Measurements from ENCODE around the gene LBHD1.
A peak's percentile ranks its signal among the peaks of the same experiment; 100 is the strongest.
"Not testable (repeated sequence)": the region's sequence is repeated elsewhere in the genome, so short reads cannot be mapped to it uniquely, and the experiment has no call there.

LBHD1 gene

DNA sequence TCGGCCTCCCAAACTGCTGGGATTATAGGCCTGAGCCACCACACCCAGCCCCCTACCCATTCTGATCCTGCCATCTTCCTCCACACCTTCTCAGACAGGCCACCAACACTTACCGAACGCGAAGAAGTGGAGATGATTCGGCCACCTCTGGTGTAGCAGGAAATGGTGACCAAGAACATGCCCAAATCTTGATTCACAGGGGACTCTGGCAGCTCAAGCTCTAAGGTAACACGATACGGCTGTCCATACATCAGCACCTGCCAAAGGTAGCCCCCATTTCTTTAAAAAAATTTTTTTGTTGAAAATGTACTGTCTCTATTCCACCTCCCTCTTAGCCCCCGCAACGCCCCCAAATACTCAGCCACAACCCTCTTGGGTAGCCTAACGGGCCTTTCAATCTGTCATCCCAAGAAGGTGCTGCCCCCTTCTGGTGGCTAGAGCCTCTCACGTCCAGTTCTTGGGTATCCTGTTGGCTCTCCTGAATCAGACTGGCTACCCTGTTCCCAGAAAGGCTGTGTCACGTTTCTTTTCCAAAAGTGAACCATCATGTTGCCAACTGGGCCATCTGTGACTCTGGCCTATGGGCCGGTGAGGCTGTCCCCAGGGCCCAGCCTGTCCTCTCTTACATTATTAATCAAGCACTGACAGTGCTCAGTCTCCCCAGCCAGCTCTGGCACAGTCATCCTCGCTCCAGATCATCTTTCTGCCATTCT, 22.5 kb upstream of the LBHD1 start:
- in situ Hi-C loops (cut with MboI; ENCODE audit: low sequenced_read_pairs, unreplicated experiment), result loop anchor here (10.0 kb wide), 1 partner anchor 290 kb away; no protein-coding TSS in a partner anchor
- TF ChIP-seq, protein P1, sequence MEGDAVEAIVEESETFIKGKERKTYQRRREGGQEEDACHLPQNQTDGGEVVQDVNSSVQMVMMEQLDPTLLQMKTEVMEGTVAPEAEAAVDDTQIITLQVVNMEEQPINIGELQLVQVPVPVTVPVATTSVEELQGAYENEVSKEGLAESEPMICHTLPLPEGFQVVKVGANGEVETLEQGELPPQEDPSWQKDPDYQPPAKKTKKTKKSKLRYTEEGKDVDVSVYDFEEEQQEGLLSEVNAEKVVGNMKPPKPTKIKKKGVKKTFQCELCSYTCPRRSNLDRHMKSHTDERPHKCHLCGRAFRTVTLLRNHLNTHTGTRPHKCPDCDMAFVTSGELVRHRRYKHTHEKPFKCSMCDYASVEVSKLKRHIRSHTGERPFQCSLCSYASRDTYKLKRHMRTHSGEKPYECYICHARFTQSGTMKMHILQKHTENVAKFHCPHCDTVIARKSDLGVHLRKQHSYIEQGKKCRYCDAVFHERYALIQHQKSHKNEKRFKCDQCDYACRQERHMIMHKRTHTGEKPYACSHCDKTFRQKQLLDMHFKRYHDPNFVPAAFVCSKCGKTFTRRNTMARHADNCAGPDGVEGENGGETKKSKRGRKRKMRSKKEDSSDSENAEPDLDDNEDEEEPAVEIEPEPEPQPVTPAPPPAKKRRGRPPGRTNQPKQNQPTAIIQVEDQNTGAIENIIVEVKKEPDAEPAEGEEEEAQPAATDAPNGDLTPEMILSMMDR (IDR thresholded peaks at IDR 0.05; ENCODE audit: borderline replicate concordance, control extremely low read depth, extremely low read depth, insufficient read depth, missing control alignments), result peak; percentile 88
- DNase-seq (ENCODE audit: low spot score), result peak; percentile 84

DNA sequence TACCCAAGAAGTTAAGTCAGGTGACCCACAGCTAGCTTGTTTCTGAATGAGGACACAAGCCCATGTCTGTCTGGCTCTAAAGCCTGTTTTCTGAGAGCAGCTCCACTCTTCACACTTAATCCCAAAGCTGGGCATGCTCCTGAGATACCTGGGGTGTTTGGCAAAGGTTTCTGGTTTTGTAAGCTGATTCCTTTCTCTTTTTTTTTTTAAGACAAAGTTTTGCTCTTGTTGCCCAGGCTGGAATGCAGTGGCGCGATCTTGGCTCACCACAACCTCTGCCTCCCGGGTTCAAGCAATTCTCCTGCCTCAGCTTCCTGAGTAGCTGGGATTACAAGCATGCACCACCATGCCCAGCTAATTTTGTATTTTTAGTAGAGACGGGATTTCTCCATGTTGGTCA, 21.6 kb upstream of the LBHD1 start:
- DNase-seq (ENCODE audit: low spot score), result not testable (repeated sequence)
- in situ Hi-C loops (cut with MboI; ENCODE audit: low sequenced_read_pairs, unreplicated experiment), result loop anchor here (10.0 kb wide), 1 partner anchor 289 kb away; no protein-coding TSS in a partner anchor

DNA sequence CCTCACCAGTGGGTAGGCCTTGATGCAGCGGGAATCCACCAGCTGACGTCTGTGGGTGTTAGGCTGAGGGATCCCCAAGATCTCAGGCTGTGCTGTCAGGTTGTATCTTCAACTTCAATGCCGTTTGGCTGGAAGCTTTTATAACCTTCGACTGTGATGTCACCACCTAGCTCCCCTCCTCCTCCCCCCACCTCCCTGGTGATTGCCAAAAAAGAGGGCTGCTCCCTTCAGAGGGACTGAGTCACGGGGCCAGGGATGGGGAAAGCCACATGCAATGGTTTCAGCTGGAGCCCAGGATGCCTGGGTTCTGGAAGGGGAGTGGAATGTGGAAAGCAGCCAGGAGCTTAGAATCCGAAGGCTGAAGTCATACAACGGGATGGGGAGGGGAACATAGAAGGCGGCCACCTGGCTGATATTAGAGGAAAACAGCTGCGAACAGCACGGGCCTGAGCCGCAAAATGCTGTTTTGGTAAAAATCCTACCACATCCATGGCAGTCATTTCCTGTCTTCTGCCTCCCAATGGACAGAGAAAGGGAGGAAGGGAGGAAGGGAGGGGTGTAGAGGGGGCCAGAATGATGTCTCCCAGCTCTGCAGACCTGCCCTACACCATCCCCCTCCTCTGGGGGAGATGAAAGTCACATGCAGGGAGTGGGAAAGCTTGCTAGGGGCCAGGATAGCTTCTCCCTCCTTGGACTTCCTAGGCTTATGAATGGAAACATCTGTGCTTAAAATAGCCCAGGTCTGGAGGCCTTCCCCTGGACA, 17.5 kb upstream of the LBHD1 start, which contains the start of gene LRRN4CL:
Gene LRRN4CL (minus strand): TSS at position 110 of the 763 bp plus-strand sequence. CDS start 1,022 bp downstream, outside the sequence.
- no peak for DNase-seq (ENCODE audit: low spot score)
- in situ Hi-C loops (cut with MboI; ENCODE audit: low sequenced_read_pairs, unreplicated experiment), result loop anchor here (10.0 kb wide), 1 partner anchor 285 kb away; no protein-coding TSS in a partner anchor
- TF ChIP-seq, protein P1 (IDR thresholded peaks at IDR 0.05; ENCODE audit: borderline replicate concordance, control extremely low read depth, extremely low read depth, insufficient read depth, missing control alignments), result no peak

DNA sequence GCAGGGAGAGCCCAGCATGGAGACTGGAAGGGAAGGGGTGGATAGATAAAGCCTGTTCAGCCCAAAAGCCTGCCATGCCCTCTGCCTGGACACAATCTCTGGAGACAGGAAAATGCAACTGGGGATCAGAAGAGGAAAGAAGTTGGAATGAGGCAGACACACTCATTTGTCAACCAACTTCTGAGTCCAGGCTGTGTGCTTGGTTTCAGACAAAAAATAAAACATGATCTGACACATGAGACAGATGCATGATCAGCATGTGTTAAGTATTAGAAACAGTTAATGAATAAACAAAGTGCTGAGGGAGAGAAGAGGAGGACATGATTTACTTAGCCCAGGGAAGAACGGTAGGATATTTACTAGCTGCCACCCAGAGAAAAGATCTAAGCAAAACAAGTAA, 16.4 kb upstream of the LBHD1 start:
- DNase-seq (ENCODE audit: low spot score), result no peak

DNA sequence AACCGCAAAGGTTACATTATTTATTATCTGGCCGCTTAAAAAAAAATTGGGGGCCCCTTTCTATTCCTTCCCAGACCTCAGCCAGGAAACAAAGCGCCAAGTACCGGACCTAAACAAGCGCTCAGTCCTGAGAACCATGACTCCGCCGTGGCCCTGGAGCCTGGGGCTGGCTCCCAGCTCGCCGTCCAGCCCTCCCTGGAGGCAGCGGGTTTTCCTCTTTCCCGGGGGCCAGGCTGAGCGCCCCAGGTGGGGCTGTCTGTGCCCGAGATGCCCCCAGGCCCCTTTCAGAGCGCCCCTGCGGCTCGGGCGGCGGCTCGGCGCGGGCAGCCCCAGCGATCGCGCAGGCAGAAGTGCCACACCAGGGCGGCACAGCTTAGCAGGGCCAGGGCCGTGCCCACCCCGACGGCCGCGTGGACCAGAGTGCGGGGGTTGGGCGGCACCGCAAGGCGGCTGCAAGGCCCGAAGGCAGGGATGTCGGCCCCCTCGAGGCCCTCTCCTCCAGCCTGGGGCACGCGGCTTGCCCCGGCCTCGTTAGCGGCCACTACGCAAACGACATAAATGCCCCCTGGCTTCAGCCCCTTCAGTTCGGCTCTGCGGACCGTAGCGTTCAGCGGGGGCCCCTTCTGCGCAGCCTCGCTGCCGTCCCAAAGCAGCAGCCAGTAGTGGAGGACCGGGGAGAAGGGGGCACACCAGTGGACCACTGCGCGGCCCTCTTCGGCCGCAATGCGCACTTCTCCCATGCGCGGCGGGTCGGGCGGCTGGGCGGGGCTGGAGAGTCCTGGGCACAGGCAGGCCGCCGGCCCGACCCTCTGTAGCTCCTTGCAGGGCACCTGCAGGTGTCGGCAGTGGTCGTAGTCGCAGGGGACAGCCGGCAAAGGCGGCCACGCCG, 15.7 kb upstream of the LBHD1 start:
- in situ Hi-C loops (cut with MboI; ENCODE audit: low sequenced_read_pairs, unreplicated experiment), result no loop called here
- DNase-seq (ENCODE audit: low spot score), result no peak
- TF ChIP-seq, protein P1 (IDR thresholded peaks at IDR 0.05; ENCODE audit: borderline replicate concordance, control extremely low read depth, extremely low read depth, insufficient read depth, missing control alignments), result no peak

More for the DNA sequence above, 16.4 kb upstream of the LBHD1 start:
- TF ChIP-seq, protein P1 (IDR thresholded peaks at IDR 0.05; ENCODE audit: borderline replicate concordance, control extremely low read depth, extremely low read depth, insufficient read depth, missing control alignments), result no peak
- in situ Hi-C loops (cut with MboI; ENCODE audit: low sequenced_read_pairs, unreplicated experiment), result no loop called here

DNA sequence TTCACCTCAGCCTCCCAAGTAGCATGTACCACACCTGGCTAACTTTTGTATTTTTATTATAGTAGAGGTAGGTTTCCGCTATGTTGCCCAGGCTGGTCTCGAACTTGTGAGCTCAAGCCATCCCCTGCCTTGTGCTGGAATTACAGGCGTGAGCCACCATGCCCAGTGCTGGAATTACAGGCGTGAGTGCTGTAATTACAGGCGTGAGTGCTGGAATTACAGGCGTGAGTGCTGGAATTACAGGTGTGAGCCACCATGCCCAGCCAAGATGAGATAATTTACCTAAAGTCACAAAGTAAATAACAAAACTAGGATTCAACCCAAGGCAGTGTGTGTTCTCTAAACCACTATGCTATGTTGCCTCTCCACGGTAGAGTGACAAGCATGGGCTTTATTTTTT, 10.5 kb upstream of the LBHD1 start:
- DNase-seq (ENCODE audit: low spot score), result no peak
- in situ Hi-C loops (cut with MboI; ENCODE audit: low sequenced_read_pairs, unreplicated experiment), result no loop called here
- TF ChIP-seq, protein P1 (IDR thresholded peaks at IDR 0.05; ENCODE audit: borderline replicate concordance, control extremely low read depth, extremely low read depth, insufficient read depth, missing control alignments), result no peak
